Measurements from ENCODE around the gene SNX19. TPM values are rescaled to one million over a fixed set of nuclear protein-coding genes. Genes with fewer than 3 reads are reported as not detected.

Gene SNX19
- polyA plus RNA-seq, 1 of the 3 experiments (the other 2 are of a cell fraction): 16.6 TPM

DNA sequence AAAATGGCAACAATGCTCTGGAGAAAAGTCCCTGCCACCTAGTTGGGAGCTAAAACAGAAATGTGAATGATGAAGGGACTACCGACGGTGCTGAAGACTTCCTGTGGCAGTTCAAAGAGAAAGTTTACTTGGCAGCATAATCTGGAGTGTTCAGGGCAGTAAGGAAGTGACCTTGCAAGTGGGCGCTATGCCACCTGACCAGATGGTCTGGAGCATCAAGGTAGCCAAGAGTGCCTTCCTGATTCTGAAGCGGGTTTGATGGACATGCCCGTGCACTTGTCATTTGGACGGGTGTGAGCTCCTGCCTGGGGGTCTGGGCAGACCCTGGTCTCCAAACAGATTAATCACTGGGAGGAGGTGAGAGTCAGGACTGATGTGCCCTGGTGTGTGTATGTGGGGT is 1.8 kb upstream of the SNX19 start (continued):
- TF ChIP-seq, protein P1, sequence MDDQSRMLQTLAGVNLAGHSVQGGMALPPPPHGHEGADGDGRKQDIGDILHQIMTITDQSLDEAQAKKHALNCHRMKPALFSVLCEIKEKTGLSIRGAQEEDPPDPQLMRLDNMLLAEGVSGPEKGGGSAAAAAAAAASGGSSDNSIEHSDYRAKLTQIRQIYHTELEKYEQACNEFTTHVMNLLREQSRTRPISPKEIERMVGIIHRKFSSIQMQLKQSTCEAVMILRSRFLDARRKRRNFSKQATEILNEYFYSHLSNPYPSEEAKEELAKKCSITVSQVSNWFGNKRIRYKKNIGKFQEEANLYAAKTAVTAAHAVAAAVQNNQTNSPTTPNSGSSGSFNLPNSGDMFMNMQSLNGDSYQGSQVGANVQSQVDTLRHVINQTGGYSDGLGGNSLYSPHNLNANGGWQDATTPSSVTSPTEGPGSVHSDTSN (IDR thresholded peaks at IDR 0.05): no peak
- TF ChIP-seq MEF2A (IDR thresholded peaks at IDR 0.05; ENCODE audit: borderline replicate concordance, low read depth) (no peak), NRF1 (IDR thresholded peaks at IDR 0.05; ENCODE audit: low read depth, low read length) (no peak), SMC3 (IDR thresholded peaks at IDR 0.05; ENCODE audit: low read depth, low read length) (no peak), RCOR1 (IDR thresholded peaks at IDR 0.05; ENCODE audit: low read length) (no peak)

DNA sequence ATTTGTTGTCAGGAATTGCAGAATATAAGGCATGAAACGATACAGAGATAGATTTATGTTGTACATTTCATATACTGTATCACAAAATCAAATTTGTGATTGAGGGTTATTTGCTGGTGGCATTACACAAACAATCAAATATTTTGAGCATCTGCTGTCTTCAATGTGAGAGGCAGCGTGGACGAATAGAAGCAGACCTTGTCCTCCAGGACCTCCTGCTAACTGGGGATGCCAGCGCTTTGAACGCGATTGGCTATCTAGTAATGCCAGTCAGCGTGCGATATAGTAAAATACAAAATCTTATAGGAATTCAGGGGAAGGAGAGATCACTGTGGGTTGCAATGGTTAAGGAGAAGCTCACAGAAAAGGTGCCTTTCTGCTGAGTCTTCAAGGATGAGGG is 631 bp upstream of the SNX19 start:
- H3K79me2 ChIP-seq (ENCODE audit: insufficient read depth): peaks cover 43% of the 10 kb centered on the region
- no peaks in the 10 kb centered on the region for H3K9me3 ChIP-seq
- H3K27me3 ChIP-seq (ENCODE audit: insufficient read depth): no peaks in the 10 kb centered on the region
- H3K4me3 ChIP-seq (ENCODE audit: low read depth in 2 of 2, low read length in 1 of 2): peak overlapping the region; percentile 90 to 96
- TF ChIP-seq RFX5 (IDR thresholded peaks at IDR 0.05; ENCODE audit: low read length) (no peak), NRF1 (IDR thresholded peaks at IDR 0.05; ENCODE audit: low read depth, low read length) (no peak), JUND (IDR thresholded peaks at IDR 0.05) (no peak), TEAD4 (IDR thresholded peaks at IDR 0.05; ENCODE audit: borderline replicate concordance, insufficient read depth) (no peak), EP300 (IDR thresholded peaks at IDR 0.05; ENCODE audit: borderline replicate concordance in 1 of 2, low read depth in 1 of 2, low read length in 1 of 2) (no peak), RCOR1 (IDR thresholded peaks at IDR 0.05; ENCODE audit: low read length) (no peak), RAD21 (IDR thresholded peaks at IDR 0.05; ENCODE audit: low read length) (no peak), TCF12 (IDR thresholded peaks at IDR 0.05) (no peak), SMC3 (IDR thresholded peaks at IDR 0.05; ENCODE audit: low read depth, low read length) (no peak), EZH2phosphoT487 (IDR thresholded peaks at IDR 0.05; ENCODE audit: borderline replicate concordance, low read depth) (no peak), NFIC (IDR thresholded peaks at IDR 0.05; ENCODE audit: borderline replicate concordance) (no peak)
- TF ChIP-seq, protein P2, sequence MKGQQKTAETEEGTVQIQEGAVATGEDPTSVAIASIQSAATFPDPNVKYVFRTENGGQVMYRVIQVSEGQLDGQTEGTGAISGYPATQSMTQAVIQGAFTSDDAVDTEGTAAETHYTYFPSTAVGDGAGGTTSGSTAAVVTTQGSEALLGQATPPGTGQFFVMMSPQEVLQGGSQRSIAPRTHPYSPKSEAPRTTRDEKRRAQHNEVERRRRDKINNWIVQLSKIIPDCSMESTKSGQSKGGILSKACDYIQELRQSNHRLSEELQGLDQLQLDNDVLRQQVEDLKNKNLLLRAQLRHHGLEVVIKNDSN (IDR thresholded peaks at IDR 0.05; ENCODE audit: borderline replicate concordance, low read depth): no peak
- TF ChIP-seq, protein P3, sequence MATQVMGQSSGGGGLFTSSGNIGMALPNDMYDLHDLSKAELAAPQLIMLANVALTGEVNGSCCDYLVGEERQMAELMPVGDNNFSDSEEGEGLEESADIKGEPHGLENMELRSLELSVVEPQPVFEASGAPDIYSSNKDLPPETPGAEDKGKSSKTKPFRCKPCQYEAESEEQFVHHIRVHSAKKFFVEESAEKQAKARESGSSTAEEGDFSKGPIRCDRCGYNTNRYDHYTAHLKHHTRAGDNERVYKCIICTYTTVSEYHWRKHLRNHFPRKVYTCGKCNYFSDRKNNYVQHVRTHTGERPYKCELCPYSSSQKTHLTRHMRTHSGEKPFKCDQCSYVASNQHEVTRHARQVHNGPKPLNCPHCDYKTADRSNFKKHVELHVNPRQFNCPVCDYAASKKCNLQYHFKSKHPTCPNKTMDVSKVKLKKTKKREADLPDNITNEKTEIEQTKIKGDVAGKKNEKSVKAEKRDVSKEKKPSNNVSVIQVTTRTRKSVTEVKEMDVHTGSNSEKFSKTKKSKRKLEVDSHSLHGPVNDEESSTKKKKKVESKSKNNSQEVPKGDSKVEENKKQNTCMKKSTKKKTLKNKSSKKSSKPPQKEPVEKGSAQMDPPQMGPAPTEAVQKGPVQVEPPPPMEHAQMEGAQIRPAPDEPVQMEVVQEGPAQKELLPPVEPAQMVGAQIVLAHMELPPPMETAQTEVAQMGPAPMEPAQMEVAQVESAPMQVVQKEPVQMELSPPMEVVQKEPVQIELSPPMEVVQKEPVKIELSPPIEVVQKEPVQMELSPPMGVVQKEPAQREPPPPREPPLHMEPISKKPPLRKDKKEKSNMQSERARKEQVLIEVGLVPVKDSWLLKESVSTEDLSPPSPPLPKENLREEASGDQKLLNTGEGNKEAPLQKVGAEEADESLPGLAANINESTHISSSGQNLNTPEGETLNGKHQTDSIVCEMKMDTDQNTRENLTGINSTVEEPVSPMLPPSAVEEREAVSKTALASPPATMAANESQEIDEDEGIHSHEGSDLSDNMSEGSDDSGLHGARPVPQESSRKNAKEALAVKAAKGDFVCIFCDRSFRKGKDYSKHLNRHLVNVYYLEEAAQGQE (IDR thresholded peaks at IDR 0.05; ENCODE audit: low read depth, low read length): no peak
- TF ChIP-seq, protein P4, sequence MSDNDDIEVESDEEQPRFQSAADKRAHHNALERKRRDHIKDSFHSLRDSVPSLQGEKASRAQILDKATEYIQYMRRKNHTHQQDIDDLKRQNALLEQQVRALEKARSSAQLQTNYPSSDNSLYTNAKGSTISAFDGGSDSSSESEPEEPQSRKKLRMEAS (IDR thresholded peaks at IDR 0.05; ENCODE audit: low read depth): no peak
- CTCF ChIA-PET: interaction anchor here (0.6 to 4.0 kb wide), 37 partner anchors 8 to 1552 kb away, joined by 3 to 25 read pairs (median 4); no protein-coding TSS in a partner anchor
- DNase-seq: peak; percentile 19
- POLR2A ChIA-PET: no interaction called here
- no peaks in the 10 kb centered on the region for H3K9me2 ChIP-seq
- H4K20me1 ChIP-seq (ENCODE audit: insufficient read depth): no peaks in the 10 kb centered on the region; the same call in 1 of the 2 replicates
- peak overlapping the region; percentile 92; the same call in 1 of the 2 replicates for H3K9ac ChIP-seq
- no peak overlapping the region; the same call in none of the 2 replicates for H2AFZ ChIP-seq (ENCODE audit: low read depth)
- 85% methylated on average over 8 of the region's 8 CpGs for WGBS (ENCODE audit: low lambda C conversion rate)
- no peaks in the 10 kb centered on the region for H3F3A ChIP-seq (replicated peaks; ENCODE audit: insufficient read depth)
- H3K4me2 ChIP-seq: peak overlapping the region; percentile 95
- H3K27ac ChIP-seq (ENCODE audit: low read depth in 2 of 2, low read length in 1 of 2): no peak overlapping the region; a peak in 1 of 4 replicates
- peaks cover 9 to 18% of the 10 kb centered on the region in 2 experiments for H3K4me1 ChIP-seq (ENCODE audit: control insufficient read depth in 1 of 2, insufficient read depth in 2 of 2, low read depth in 1 of 2, low read length in 1 of 2)
- H3K36me3 ChIP-seq (replicated peaks in 1 of 2; ENCODE audit: control insufficient read depth in 1 of 2, insufficient read depth in 2 of 2, low read length in 1 of 2): peaks cover 22 to 29% of the 10 kb centered on the region in 2 experiments

All from SK-N-SH (cell line).